ENCODE measurements around the gene ALG9.

ALG9 gene

DNA sequence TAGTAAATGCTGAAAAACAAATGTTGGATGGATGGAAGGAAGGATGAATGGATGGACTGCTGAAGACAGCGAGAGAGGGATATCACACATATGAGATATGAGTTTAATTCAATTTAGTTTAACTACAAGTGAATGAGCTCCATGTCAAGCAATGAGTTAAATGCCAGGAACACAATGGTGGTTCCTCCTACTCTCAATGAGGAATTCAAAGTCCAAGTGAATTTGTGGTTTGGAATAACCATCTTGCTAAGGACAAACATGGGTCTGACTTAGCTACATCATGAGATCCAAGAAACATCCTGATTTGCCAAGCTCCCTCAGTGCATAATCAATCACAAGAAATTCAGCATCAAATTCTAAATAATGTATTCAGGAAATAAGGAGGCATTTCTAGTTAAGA, 79.1 kb downstream of the ALG9 start:
- Histone ChIP-seq H3K9me3 (ENCODE audit: insufficient read depth, low read length) (0 out of 2 replicates have a peak, but pooled peaks cover 1% of the 10 kb centered on the region), H3K4me3 (ENCODE audit: low read length) (no peak overlapping the region), H3K27ac (ENCODE audit: low read length) (no peak overlapping the region), H3K4me2 (ENCODE audit: low read length) (no peak overlapping the region), H3K4me1 (ENCODE audit: low read length) (peaks cover 29% of the 10 kb centered on the region), H3K36me3 (replicated peaks; ENCODE audit: low read depth, low read length) (peaks cover 14% of the 10 kb centered on the region), H2AFZ (ENCODE audit: low read depth, low read length) (no peak overlapping the region), H4K20me1 (ENCODE audit: insufficient read depth, low read length) (no peaks in the 10 kb centered on the region), H3K79me2 (ENCODE audit: low read length) (no peaks in the 10 kb centered on the region), H3K27me3 (ENCODE audit: low read depth, low read length) (no peaks in the 10 kb centered on the region), H3K9ac (ENCODE audit: low read length) (no peak overlapping the region)
- TF ChIP-seq EZH2phosphoT487 (IDR thresholded peaks at IDR 0.05; ENCODE audit: low read depth), result no peak
- TF ChIP-seq, protein P1, sequence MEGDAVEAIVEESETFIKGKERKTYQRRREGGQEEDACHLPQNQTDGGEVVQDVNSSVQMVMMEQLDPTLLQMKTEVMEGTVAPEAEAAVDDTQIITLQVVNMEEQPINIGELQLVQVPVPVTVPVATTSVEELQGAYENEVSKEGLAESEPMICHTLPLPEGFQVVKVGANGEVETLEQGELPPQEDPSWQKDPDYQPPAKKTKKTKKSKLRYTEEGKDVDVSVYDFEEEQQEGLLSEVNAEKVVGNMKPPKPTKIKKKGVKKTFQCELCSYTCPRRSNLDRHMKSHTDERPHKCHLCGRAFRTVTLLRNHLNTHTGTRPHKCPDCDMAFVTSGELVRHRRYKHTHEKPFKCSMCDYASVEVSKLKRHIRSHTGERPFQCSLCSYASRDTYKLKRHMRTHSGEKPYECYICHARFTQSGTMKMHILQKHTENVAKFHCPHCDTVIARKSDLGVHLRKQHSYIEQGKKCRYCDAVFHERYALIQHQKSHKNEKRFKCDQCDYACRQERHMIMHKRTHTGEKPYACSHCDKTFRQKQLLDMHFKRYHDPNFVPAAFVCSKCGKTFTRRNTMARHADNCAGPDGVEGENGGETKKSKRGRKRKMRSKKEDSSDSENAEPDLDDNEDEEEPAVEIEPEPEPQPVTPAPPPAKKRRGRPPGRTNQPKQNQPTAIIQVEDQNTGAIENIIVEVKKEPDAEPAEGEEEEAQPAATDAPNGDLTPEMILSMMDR (IDR thresholded peaks at IDR 0.05; ENCODE audit: low read depth, low read length), result no peak

DNA sequence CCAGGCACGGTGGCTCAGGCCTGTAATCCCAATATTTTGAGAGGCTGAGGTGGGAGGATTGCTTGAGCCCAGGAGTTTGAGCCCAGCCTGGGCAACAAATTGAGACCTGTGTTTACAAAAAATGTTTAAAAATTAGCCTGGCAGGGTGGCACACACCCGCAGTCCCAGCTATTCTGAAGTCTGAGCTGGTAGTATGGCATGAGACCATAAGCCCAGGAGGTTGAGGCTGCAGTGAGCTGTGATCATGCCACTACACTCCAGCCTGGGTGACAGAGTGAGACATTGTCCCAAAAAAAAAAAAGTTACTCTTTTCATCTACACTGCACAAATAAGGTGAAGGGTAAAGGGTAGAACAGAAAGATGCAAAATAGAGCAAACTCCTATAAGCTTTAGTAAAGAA, 82.9 kb downstream of the ALG9 start:
- Histone ChIP-seq H3K9ac (ENCODE audit: low read length) (no peak overlapping the region), H2AFZ (ENCODE audit: low read depth, low read length) (no peak overlapping the region), H3K4me1 (ENCODE audit: low read length) (0 out of 2 replicates have a peak, but pooled peaks cover 3% of the 10 kb centered on the region), H3K4me2 (ENCODE audit: low read length) (no peak overlapping the region), H3K4me3 (ENCODE audit: low read length) (no peak overlapping the region), H4K20me1 (ENCODE audit: insufficient read depth, low read length) (no peaks in the 10 kb centered on the region), H3K27me3 (ENCODE audit: low read depth, low read length) (no peaks in the 10 kb centered on the region), H3K27ac (ENCODE audit: low read length) (no peak overlapping the region), H3K79me2 (ENCODE audit: low read length) (no peaks in the 10 kb centered on the region), H3K9me3 (ENCODE audit: insufficient read depth, low read length) (no peaks in the 10 kb centered on the region), H3K36me3 (replicated peaks; ENCODE audit: low read depth, low read length) (peaks cover 10% of the 10 kb centered on the region)
- TF ChIP-seq, protein P1 (IDR thresholded peaks at IDR 0.05; ENCODE audit: low read depth, low read length), result no peak
- TF ChIP-seq EZH2phosphoT487 (IDR thresholded peaks at IDR 0.05; ENCODE audit: low read depth), result no peak

DNA sequence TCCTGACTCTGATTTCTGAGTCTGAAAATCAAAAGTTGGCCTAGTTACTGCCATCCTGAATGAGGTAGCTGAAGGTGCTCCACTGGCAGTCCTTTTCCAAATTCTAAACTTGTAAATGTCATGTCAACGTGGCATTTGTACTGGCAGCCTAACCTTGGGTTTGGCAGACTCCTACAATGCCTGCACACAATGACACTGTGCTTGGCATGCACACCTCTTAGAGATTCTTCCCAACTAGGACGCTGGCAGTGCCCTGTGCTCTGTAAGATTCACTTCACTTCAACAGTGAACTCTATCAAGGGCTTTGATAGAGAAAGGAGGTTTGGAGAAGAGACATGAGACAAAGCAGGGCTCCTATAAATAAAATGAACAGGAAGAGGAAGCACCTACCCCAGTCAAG, 83.3 kb downstream of the ALG9 start:
- no peak overlapping the region for H3K4me3 ChIP-seq (ENCODE audit: low read length)

DNA sequence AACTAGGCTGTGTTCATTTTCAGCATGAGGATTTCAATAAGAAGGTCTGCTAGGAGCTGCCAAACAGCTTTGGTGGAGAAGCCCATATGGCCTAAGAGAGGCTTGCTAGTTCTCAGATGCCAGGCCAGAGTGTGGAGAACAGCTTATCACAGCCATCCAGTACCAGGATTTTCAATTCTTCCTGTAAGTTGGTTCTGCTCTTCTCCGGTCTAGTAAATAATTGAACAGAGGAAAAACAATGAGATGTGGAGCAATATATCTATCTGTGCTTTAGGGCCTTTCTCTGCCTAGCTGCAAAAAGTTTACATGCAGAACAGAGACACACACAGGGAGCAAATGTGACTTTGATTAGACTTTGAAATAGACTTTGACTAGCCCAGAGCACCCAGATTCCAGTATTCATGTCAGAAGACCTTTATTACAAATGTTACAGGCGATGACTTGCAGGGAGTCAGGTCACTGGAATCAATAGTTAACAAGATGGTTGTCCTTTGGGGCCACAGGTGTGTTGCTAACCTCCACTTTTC, 85.4 kb downstream of the ALG9 start:
- Histone ChIP-seq H2AFZ (ENCODE audit: low read depth, low read length) (no peak overlapping the region), H3K27ac (ENCODE audit: low read length) (no peak overlapping the region), H3K9me3 (ENCODE audit: insufficient read depth, low read length) (no peaks in the 10 kb centered on the region), H3K36me3 (replicated peaks; ENCODE audit: low read depth, low read length) (peaks cover 10% of the 10 kb centered on the region), H3K4me2 (ENCODE audit: low read length) (no peak overlapping the region), H3K4me1 (ENCODE audit: low read length) (0 out of 2 replicates have a peak, but pooled peaks cover 3% of the 10 kb centered on the region), H3K4me3 (ENCODE audit: low read length) (no peak overlapping the region), H3K79me2 (ENCODE audit: low read length) (no peaks in the 10 kb centered on the region), H3K9ac (ENCODE audit: low read length) (no peak overlapping the region), H3K27me3 (ENCODE audit: low read depth, low read length) (no peaks in the 10 kb centered on the region), H4K20me1 (ENCODE audit: insufficient read depth, low read length) (no peaks in the 10 kb centered on the region)
- TF ChIP-seq, protein P1 (IDR thresholded peaks at IDR 0.05; ENCODE audit: low read depth, low read length), result no peak
- no peak for TF ChIP-seq EZH2phosphoT487 (IDR thresholded peaks at IDR 0.05; ENCODE audit: low read depth)

More for the DNA sequence above, 83.3 kb downstream of the ALG9 start:
- H3K4me1 ChIP-seq (ENCODE audit: low read length), result 0 out of 2 replicates have a peak, but pooled peaks cover 3% of the 10 kb centered on the region
- no peak overlapping the region for H3K27ac ChIP-seq (ENCODE audit: low read length)
- H3K36me3 ChIP-seq (replicated peaks; ENCODE audit: low read depth, low read length), result peaks cover 10% of the 10 kb centered on the region
- TF ChIP-seq EZH2phosphoT487 (IDR thresholded peaks at IDR 0.05; ENCODE audit: low read depth), result no peak
- TF ChIP-seq, protein P1 (IDR thresholded peaks at IDR 0.05; ENCODE audit: low read depth, low read length), result no peak
- no peaks in the 10 kb centered on the region for H3K27me3 ChIP-seq (ENCODE audit: low read depth, low read length)
- no peaks in the 10 kb centered on the region for H4K20me1 ChIP-seq (ENCODE audit: insufficient read depth, low read length)
- no peaks in the 10 kb centered on the region for H3K79me2 ChIP-seq (ENCODE audit: low read length)
- H3K4me2 ChIP-seq (ENCODE audit: low read length), result no peak overlapping the region
- H2AFZ ChIP-seq (ENCODE audit: low read depth, low read length), result no peak overlapping the region
- H3K9me3 ChIP-seq (ENCODE audit: insufficient read depth, low read length), result no peaks in the 10 kb centered on the region
- H3K9ac ChIP-seq (ENCODE audit: low read length), result no peak overlapping the region
